ENCODE measurements around the gene FTSJ3. TPM values are rescaled to one million over a fixed set of nuclear protein-coding genes. Genes with fewer than 3 reads are reported as not detected.

Gene FTSJ3
- total and polyA plus RNA-seq, 9 donors = 21.3 to 47.0 (median 34.7) TPM

GRCh38 chr17:63841350-63842172 is 14.1 kb upstream of the FTSJ3 start:
- no peak for TF ChIP-seq CTCF (IDR thresholded peaks at IDR 0.05)
- TF ChIP-seq POLR2A (IDR thresholded peaks at IDR 0.05) = no peak
- TF ChIP-seq EP300 (IDR thresholded peaks at IDR 0.05) = no peak
- peak; percentile 60 to 75 (median 72) for DNase-seq
- peak overlapping the region; percentile 100 for H3K4me3 ChIP-seq
- no peaks in the 10 kb centered on the region for H3K27me3 ChIP-seq
- intact Hi-C loops (cut with DNase I) = loop anchor here in 1 of 4 donors (2.0 kb wide), 1 partner anchor 15 kb away; the partner anchor contains the start of genes FTSJ3 and PSMC5
- peak overlapping the region; percentile 72 to 88 for H3K27ac ChIP-seq
- H3K36me3 ChIP-seq = no peaks in the 10 kb centered on the region
- no peaks in the 10 kb centered on the region for H3K9me3 ChIP-seq
- WGBS, 3 donors = 2 to 4% (median 3%) methylated on average over 23 to 26 of the region's 26 CpGs
- H3K4me1 ChIP-seq (ENCODE audit: insufficient read depth) = peaks cover 25% of the 10 kb centered on the region

DNA sequence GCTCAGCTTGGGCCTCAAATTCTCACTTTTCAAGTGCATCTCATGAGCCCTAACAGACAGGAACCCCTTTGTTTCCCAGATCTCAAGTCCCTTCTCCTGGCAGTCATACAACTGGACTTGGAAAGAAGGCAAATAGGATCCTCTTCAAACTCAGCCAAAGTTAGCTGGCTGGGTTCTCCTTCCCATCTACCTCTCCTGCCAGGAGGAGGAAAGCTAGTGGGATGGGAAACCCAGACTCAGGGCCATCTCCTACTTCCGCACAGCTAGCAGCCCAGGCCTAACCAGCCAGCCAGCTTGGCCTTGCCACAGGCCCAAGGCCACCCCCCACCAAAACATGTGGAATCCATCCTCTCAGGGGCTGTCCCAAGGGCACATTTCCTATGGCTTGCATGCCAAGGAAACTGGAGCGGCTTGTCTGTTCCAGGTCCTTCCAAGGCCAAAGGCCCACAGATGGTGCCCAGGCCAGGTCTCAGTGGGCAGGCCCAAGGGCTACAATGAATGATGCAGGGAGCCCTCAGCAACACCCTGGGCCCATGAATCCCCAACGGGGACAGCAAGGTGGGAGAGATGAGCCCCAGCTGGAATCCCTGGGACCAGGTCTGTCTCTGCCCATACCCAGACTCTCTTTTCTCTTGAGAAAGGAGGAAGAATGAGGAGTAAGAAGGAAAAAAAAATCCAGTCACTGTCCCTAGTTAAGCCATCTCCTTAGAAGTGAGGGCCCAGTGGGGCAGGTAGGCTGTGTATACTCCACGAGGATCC is 13.3 kb upstream of the FTSJ3 start:
- Histone ChIP-seq H3K4me3 (peak overlapping the region; percentile 100), H3K4me1 (ENCODE audit: insufficient read depth) (peaks cover 25% of the 10 kb centered on the region), H3K36me3 (no peaks in the 10 kb centered on the region), H3K9me3 (no peaks in the 10 kb centered on the region), H3K27ac (peak overlapping the region in 1 of 2 donors; percentile 72), H3K27me3 (no peaks in the 10 kb centered on the region)
- DNase-seq = peak in 3 of 5 donors; percentile 28 to 57 (median 38)
- 19 to 25% (median 24%) methylated on average over 4 of the region's 4 CpGs for WGBS, 3 donors
- intact Hi-C loops (cut with DNase I) = no loop called here
- TF ChIP-seq CTCF (IDR thresholded peaks at IDR 0.05) (no peak), EP300 (IDR thresholded peaks at IDR 0.05) (no peak), POLR2A (IDR thresholded peaks at IDR 0.05) (no peak)

DNA sequence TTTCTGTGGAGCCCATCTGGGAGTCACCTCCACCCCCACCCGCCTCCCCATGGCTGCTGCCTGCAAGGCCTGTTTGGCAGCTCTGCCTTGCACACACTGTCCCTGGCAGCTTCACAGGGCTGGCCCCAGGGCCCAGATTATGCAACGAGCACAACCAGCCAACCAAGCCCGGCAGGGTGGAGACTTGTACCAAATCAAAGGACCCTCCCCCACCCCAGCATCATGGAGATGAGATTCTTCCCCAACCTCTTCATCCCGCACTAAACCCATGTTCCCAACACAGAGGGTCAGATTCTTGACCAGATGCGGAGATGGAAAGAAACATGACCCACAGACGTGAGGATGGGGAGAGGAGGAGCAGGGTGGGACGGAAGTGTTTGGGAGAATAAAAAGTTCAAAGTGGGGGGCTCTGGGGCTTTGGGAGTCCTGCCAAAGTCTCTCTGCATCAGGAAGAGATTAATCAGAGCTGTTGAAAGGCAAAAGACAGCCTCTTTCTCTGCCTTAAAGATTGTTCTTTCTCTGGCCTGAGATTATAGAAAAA is 11.2 kb upstream of the FTSJ3 start:
- intact Hi-C loops (cut with DNase I) = loop anchor here in 1 of 4 donors (10.0 kb wide), 1 partner anchor 64 kb away; the partner anchor contains the start of genes CCDC47 and DDX42
- peak overlapping the region; percentile 6 for H3K4me3 ChIP-seq
- peaks cover 24% of the 10 kb centered on the region for H3K4me1 ChIP-seq (ENCODE audit: insufficient read depth)

DNA sequence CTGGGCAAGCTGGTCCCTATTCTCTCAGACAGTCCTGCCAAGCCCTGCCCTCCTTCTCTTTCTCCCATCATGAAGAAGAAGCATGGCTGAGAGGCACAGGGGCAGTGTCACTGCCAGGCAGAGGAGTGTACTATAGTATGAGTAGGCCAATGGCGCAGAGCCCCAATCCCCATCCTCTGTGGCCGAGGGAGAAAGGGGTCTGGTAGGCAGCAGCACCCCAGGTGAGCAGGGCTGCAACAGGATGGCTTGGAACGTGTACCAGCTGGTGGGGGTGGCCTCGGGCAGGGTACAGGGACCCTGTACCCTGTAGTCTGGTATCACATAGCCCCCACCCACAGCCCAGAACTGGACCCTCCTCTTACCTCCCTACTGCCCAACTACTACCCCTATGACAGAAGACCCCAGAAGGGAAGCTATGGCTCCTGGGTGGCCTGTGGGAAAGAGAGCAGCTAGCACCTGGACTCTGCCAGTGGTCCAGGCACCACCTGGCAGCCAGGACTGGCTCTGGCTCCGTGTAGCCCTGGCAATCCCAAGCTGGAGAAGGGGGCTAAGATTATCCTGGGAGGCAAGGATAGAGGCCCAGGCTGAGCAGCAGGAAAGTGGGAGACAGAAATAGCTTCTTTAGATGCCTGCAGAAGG is 10.6 kb upstream of the FTSJ3 start:
- intact Hi-C loops (cut with DNase I) = loop anchor here in 1 of 4 donors (10.0 kb wide), 1 partner anchor 63 kb away; the partner anchor contains the start of genes CCDC47 and DDX42

More for the DNA sequence above, 11.2 kb upstream of the FTSJ3 start:
- TF ChIP-seq POLR2A (IDR thresholded peaks at IDR 0.05) (no peak), EP300 (IDR thresholded peaks at IDR 0.05) (peak; percentile 41)
- Histone ChIP-seq H3K27ac (no peak overlapping the region), H3K9me3 (no peaks in the 10 kb centered on the region), H3K36me3 (no peaks in the 10 kb centered on the region), H3K27me3 (no peaks in the 10 kb centered on the region)
- DNase-seq = peak; percentile 79 to 96 (median 94)
- WGBS, 3 donors = 18 to 31% (median 20%) methylated on average over 7 of the region's 7 CpGs

More for the DNA sequence above, 10.6 kb upstream of the FTSJ3 start:
- Histone ChIP-seq H3K4me3 (no peak overlapping the region), H3K27ac (no peak overlapping the region), H3K36me3 (no peaks in the 10 kb centered on the region), H3K27me3 (no peaks in the 10 kb centered on the region), H3K9me3 (no peaks in the 10 kb centered on the region), H3K4me1 (ENCODE audit: insufficient read depth) (peaks cover 24% of the 10 kb centered on the region)
- no peak for DNase-seq
- no peak for TF ChIP-seq POLR2A (IDR thresholded peaks at IDR 0.05)
- TF ChIP-seq EP300 (IDR thresholded peaks at IDR 0.05) = no peak
- WGBS, 3 donors = 60 to 74% (median 67%) methylated on average over 4 to 5 of the region's 5 CpGs

Measured in ovary (tissue), 9 donors.